Sciatic nerve (tissue), 1 donor: ENCODE data around the gene CNOT10. TPM values are rescaled to one million over a fixed set of nuclear protein-coding genes. Genes with fewer than 3 reads are reported as not detected.

ENCODE experiments used
- total RNA-seq: library from RNA; stranded (reverse); fragmentation: NEBNext Ultra II Directional; extraction: Animal tissue kit (Norgen Biotek cat#: 25700); gene quantifications from one replicate; pipeline ENCODE4 v1.2.1, GENCODE V29; 2021
- donor health status: DM: no; HTN: no; CAD: no.

CNOT10 gene
- total RNA-seq, 1 donor from 2014 or later: 45.3 TPM

Other genes starting within 250 kb of the CNOT10 start
- 51.2 TPM for gene CMTM6, start 182.3 kb upstream of the CNOT10 start, total RNA-seq
- 30.4 TPM for gene DYNC1LI1, start 114.3 kb upstream of the CNOT10 start, total RNA-seq
- gene TRIM71, start 132.8 kb downstream of the CNOT10 start, total RNA-seq: 0.40 TPM